Coronary artery (tissue), 2 donors: Measurements from ENCODE around the gene PCA3.

ENCODE experiments used
- DNase-seq: peaks from one replicate; pipeline ENCODE4 v3.0.0-alpha.2; 2017; ENCODE audit warnings: low spot score
- H3K27ac ChIP-seq, 2 donors: fragments of 200-600 bp; sonication (generic); one replicate each; pipeline ENCODE4 v1.5.1; 2016 to 2019
- H3K4me3 ChIP-seq: fragments of 200-600 bp; sonication (generic); 2 replicates; pipeline ENCODE4 v1.5.1; 2016; ENCODE audit warnings: mild to moderate bottlenecking, moderate library complexity
- CTCF ChIP-seq: fragments of 200-600 bp; sonication (generic); IDR thresholded peaks from one replicate; pipeline ENCODE4 v1.5.1; 2019; ENCODE audit warnings: antibody characterized with exemption

Gene PCA3

GRCh38 chr9:76799473-76799872 lies 35.2 kb downstream of the PCA3 start:
- Histone ChIP-seq H3K4me3 (no peak overlapping the region), H3K27ac (no peak overlapping the region)
- TF ChIP-seq CTCF, result no peak
- DNase-seq, result no peak

- DNase-seq, result no peak
- Histone ChIP-seq H3K27ac (no peak overlapping the region), H3K4me3 (no peak overlapping the region)
- no peak for TF ChIP-seq CTCF
These were observed 36.7 kb downstream of the PCA3 start for GRCh38 chr9:76800901-76801300.

DNA sequence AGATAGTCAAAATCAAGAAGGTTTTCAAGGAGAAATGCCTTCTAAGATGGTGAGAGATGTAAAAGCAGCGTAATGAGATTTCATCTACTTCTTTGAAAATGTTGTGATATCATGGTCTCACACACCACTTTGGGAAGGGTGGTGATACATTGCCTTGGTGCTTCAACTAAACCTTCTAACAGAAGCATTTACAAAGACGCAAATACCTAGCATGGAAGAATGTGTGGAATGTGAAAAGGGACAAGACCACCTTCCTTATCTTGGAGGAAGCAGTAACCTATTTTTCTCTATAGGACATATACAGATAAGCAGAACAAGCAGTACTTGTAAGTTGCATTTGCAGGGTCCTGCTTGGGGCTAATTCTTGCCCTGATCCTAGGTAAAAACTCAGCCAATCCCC lies 38.8 kb downstream of the PCA3 start:
- H3K27ac ChIP-seq, result no peak overlapping the region
- no peak for TF ChIP-seq CTCF
- DNase-seq, result no peak
- no peak overlapping the region for H3K4me3 ChIP-seq

GRCh38 chr9:76803762-76804161 lies 39.5 kb downstream of the PCA3 start:
- TF ChIP-seq CTCF, result no peak
- DNase-seq, result no peak
- Histone ChIP-seq H3K4me3 (no peak overlapping the region), H3K27ac (no peak overlapping the region)

GRCh38 chr9:76808636-76809035 lies 44.4 kb downstream of the PCA3 start:
- no peak for DNase-seq

DNA sequence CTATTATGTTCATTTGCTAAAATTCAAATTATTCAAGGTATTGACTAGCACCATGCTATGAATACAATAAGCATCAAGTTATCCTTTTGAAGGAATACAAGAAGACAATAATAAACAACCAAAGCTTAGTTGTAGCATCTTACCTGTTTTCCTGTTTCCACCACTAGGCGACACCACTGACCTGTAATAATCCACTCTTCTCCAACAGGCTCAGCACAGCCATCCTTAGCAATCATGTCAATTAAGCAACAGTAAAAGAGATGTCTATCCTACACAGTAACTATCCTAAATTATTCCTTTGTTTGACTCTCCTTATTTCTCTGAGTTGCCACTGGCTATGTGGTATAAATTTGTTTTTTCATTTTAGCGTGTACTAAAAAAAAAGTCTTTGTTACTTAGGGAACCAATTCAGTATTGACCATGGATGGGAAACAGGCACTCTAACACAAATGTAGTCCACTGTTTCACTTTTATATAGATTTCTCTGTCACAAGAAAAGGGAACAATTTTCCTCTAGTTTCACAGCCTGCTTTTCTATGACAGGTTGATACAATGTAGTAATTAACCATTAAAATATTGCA lies 46.2 kb downstream of the PCA3 start:
- Histone ChIP-seq H3K4me3 (no peak overlapping the region), H3K27ac (no peak overlapping the region)
- TF ChIP-seq CTCF, result peak; percentile 49
- DNase-seq, result no peak

More at GRCh38 chr9:76808636-76809035, 44.4 kb downstream of the PCA3 start:
- Histone ChIP-seq H3K4me3 (no peak overlapping the region), H3K27ac (no peak overlapping the region)
- TF ChIP-seq CTCF, result no peak

DNA sequence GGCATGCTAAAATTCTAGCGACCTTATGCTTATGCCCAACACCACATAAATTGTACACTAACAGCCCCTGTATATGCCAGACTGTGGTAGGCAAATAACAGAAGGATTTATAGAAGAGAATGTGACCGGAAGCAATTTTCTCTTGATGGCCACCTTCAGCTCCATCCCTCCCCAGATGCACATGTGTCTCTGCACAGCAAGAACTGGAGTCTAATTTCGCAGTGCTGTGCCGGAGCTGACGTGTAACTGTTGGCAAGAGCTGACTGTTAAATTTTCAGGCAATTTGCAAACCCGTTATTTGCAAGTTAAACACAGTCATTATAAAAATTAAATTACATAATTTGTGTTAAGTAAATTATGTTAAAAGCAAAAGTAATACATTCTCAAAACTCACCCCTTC lies 48.4 kb downstream of the PCA3 start:
- no peak for TF ChIP-seq CTCF
- H3K27ac ChIP-seq, result no peak overlapping the region
- H3K4me3 ChIP-seq, result no peak overlapping the region
- DNase-seq, result no peak
